ENCODE data around the gene NPAT.

Gene NPAT

DNA sequence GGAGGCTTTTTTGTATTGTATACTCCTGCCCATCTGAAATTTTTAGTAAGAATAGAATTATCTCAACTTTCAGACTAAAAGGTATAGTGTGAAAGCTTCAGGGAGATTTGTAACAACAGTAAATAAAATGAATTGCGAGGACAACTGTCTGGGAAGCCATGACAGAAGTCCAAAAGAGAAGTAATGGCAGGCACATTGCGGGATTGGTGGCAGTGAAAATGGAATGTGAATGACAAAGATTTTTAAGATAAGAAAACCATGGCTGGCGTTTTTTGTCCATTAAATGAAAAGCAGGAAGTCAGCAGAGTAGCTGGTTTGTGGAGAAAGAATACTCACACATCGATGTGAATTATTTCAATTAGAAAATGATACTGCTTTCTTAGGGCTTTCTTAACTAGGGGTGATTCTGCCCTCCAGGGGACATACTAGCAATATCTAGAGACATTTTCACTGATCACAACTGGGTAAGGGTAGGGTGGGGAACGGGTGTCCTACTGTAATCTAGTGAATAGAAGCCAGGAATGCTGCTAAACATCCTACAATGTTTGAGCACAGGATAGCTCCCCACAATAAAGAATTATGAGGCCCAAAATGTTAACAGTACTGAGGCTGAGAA lies 1.6 kb downstream of the NPAT start:
- peak overlapping the region; percentile 83 for H3K27ac ChIP-seq (replicated peaks)
- DNase-seq (ENCODE audit: low read depth in 1 of 2, low spot score in 1 of 2): no peak
- no peaks in the 10 kb centered on the region for H3K27me3 ChIP-seq (ENCODE audit: insufficient read depth, poor library complexity, severe bottlenecking)
- TF ChIP-seq, protein P1, sequence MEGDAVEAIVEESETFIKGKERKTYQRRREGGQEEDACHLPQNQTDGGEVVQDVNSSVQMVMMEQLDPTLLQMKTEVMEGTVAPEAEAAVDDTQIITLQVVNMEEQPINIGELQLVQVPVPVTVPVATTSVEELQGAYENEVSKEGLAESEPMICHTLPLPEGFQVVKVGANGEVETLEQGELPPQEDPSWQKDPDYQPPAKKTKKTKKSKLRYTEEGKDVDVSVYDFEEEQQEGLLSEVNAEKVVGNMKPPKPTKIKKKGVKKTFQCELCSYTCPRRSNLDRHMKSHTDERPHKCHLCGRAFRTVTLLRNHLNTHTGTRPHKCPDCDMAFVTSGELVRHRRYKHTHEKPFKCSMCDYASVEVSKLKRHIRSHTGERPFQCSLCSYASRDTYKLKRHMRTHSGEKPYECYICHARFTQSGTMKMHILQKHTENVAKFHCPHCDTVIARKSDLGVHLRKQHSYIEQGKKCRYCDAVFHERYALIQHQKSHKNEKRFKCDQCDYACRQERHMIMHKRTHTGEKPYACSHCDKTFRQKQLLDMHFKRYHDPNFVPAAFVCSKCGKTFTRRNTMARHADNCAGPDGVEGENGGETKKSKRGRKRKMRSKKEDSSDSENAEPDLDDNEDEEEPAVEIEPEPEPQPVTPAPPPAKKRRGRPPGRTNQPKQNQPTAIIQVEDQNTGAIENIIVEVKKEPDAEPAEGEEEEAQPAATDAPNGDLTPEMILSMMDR (IDR thresholded peaks at IDR 0.05; ENCODE audit: insufficient read depth, low read length): no peak
- TF ChIP-seq, protein P2, sequence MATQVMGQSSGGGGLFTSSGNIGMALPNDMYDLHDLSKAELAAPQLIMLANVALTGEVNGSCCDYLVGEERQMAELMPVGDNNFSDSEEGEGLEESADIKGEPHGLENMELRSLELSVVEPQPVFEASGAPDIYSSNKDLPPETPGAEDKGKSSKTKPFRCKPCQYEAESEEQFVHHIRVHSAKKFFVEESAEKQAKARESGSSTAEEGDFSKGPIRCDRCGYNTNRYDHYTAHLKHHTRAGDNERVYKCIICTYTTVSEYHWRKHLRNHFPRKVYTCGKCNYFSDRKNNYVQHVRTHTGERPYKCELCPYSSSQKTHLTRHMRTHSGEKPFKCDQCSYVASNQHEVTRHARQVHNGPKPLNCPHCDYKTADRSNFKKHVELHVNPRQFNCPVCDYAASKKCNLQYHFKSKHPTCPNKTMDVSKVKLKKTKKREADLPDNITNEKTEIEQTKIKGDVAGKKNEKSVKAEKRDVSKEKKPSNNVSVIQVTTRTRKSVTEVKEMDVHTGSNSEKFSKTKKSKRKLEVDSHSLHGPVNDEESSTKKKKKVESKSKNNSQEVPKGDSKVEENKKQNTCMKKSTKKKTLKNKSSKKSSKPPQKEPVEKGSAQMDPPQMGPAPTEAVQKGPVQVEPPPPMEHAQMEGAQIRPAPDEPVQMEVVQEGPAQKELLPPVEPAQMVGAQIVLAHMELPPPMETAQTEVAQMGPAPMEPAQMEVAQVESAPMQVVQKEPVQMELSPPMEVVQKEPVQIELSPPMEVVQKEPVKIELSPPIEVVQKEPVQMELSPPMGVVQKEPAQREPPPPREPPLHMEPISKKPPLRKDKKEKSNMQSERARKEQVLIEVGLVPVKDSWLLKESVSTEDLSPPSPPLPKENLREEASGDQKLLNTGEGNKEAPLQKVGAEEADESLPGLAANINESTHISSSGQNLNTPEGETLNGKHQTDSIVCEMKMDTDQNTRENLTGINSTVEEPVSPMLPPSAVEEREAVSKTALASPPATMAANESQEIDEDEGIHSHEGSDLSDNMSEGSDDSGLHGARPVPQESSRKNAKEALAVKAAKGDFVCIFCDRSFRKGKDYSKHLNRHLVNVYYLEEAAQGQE (IDR thresholded peaks at IDR 0.05; ENCODE audit: insufficient replicate concordance, low read depth): no peak
- peak; percentile 39; the same call in 1 of the 2 replicates for TF ChIP-seq SPI1 (IDR thresholded peaks at IDR 0.05; ENCODE audit: borderline replicate concordance, low read depth)
- TF ChIP-seq GABPA (IDR thresholded peaks at IDR 0.05; ENCODE audit: low read depth): no peak
- no peak for TF ChIP-seq POLR2AphosphoS5 (IDR thresholded peaks at IDR 0.05; ENCODE audit: low read depth)
- H3K4me3 ChIP-seq (replicated peaks; ENCODE audit: insufficient read depth, low read length): peak overlapping the region; percentile 58

DNA sequence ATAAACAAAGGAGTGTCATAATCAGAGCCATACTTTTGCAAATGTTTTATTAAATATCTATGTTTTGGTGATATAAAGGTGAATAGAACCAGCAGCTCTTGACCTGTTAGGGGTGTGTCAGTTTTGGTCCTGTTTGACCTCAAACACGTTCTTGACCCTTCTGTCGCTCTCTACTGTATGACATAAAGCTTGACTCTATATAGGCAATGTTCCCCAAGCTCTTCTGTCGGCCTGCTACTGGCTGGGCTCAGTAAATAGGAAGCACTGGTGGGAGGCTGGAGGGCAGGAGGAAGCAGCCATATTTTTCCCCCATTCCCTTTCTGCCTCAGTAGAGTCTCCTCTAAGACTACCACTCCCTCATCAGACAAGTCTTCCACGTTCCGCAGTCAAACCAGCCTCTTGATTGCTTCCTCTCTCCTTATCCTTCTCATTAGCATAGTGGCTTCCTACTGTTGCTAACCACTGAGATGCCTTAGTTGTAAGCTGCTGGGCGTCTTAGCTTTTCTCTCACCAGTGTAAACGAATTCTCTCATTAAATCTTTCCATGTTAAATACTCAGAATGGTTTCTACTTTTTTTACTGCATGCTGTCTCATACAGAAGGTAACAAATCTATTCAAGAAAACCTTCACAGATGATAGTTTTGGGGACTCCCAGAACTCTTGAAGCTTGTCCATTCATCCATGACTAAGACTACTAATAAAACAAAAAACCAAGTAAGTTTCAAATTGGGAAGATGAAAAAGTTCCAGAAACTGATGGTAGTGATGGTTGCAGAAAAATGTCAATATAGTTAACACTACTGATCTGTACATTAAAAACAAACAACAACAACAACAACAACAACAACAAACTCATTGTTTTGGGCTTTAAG lies 3.3 kb downstream of the NPAT start:
- no peaks in the 10 kb centered on the region for H3K27me3 ChIP-seq (ENCODE audit: insufficient read depth, poor library complexity, severe bottlenecking)
- TF ChIP-seq, protein P2 (IDR thresholded peaks at IDR 0.05; ENCODE audit: insufficient replicate concordance, low read depth): no peak
- TF ChIP-seq POLR2AphosphoS5 (IDR thresholded peaks at IDR 0.05; ENCODE audit: low read depth) (no peak), GABPA (IDR thresholded peaks at IDR 0.05; ENCODE audit: low read depth) (no peak), SPI1 (IDR thresholded peaks at IDR 0.05; ENCODE audit: borderline replicate concordance, low read depth) (no peak)
- TF ChIP-seq, protein P1 (IDR thresholded peaks at IDR 0.05; ENCODE audit: insufficient read depth, low read length): no peak
- no peak overlapping the region for H3K4me3 ChIP-seq (replicated peaks; ENCODE audit: insufficient read depth, low read length)
- DNase-seq (ENCODE audit: low read depth in 1 of 2, low spot score in 1 of 2): no peak
- H3K27ac ChIP-seq (replicated peaks): no peak overlapping the region

DNA sequence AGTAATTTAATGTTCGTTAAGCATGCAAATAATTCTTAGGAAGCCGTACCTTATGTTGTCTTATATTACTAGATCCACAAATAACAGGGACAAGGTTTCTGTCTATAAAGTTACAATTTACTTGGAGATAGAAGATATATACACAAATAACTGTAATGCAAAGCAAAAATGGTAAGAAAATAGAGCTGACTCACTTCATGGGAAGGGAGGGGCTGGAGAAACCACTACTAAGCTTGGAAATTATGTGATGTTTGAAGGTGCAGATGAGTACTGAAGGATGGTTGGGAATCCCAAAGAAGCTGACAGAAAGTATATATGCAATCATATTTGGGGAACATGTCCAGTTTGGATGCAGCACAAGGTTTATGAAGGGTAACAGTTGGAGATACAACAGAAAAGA lies 4.0 kb downstream of the NPAT start:
- TF ChIP-seq GABPA (IDR thresholded peaks at IDR 0.05; ENCODE audit: low read depth): no peak
- no peak for TF ChIP-seq SPI1 (IDR thresholded peaks at IDR 0.05; ENCODE audit: borderline replicate concordance, low read depth)
- TF ChIP-seq, protein P1 (IDR thresholded peaks at IDR 0.05; ENCODE audit: insufficient read depth, low read length): no peak
- TF ChIP-seq, protein P2 (IDR thresholded peaks at IDR 0.05; ENCODE audit: insufficient replicate concordance, low read depth): no peak
- no peak for TF ChIP-seq POLR2AphosphoS5 (IDR thresholded peaks at IDR 0.05; ENCODE audit: low read depth)
- Histone ChIP-seq H3K4me3 (replicated peaks; ENCODE audit: insufficient read depth, low read length) (no peak overlapping the region), H3K27ac (replicated peaks) (no peak overlapping the region), H3K27me3 (ENCODE audit: insufficient read depth, poor library complexity, severe bottlenecking) (no peaks in the 10 kb centered on the region)
- no peak for DNase-seq (ENCODE audit: low read depth in 1 of 2, low spot score in 1 of 2)

Measured in HL-60 (cell line).